H1 (cell line): Measurements from ENCODE around the gene TNXB. TPM values are rescaled to one million over a fixed set of nuclear protein-coding genes. Genes with fewer than 3 reads are reported as not detected.
A peak's percentile ranks its signal among the peaks of the same experiment; 100 is the strongest.

Experiments
- CTCF ChIA-PET: fragments of 300-600 bp; sonication (Branson Sonifier 250); formaldehyde crosslinking; loops from one replicate; lab custom pipeline; 2021; ENCODE audit not compliant: partially characterized antibody; lab: Charles Lee
- POLR2A ChIA-PET: fragments of 300-600 bp; sonication (Branson Sonifier 250); formaldehyde crosslinking; loops from one replicate; lab custom pipeline; 2021; ENCODE audit warnings: inconsistent platforms; ENCODE audit not compliant: partially characterized antibody; lab: Charles Lee
- DNase-seq, 2 experiments: peaks; one replicate each; pipeline versions ENCODE4 v3.0.0 to v3.0.0-alpha.2; 2010 to 2022; ENCODE audit warnings: low spot score in 2 of 2, low read depth in 1 of 2, mixed read lengths in 1 of 2
- FAIRE-seq: peaks from 2 replicates; lab custom pipeline; 2011; peaks lifted over from hg19 to GRCh38; lab: Jason Lieb, UNC
- H2AFZ ChIP-seq: 2 replicates; pipeline ENCODE4 v1.8.1; 2012; ENCODE audit warnings: low read length, inconsistent platforms
- H2AK5ac ChIP-seq: 2 replicates; pipeline ENCODE4 v1.6.1; 2013; ENCODE audit warnings: low read depth, low read length
- H2BK120ac ChIP-seq: replicated peaks from 2 replicates; pipeline ENCODE3; 2013; ENCODE audit warnings: low read depth, low read length, inconsistent platforms
- H2BK12ac ChIP-seq: 2 replicates; pipeline ENCODE4 v1.6.1; 2013; ENCODE audit warnings: low read depth, low read length
- H2BK15ac ChIP-seq: 2 replicates; pipeline ENCODE4 v1.6.1; 2013; ENCODE audit warnings: low read length
- H2BK20ac ChIP-seq: 2 replicates; pipeline ENCODE4 v1.6.1; 2013; ENCODE audit warnings: low read length
- H2BK5ac ChIP-seq: 2 replicates; pipeline ENCODE4 v1.6.1; 2013; ENCODE audit warnings: low read depth, low read length
- H3K14ac ChIP-seq: 2 replicates; pipeline ENCODE4 v1.6.1; 2013; ENCODE audit warnings: inconsistent platforms; ENCODE audit not compliant: insufficient read length
- H3K18ac ChIP-seq: 2 replicates; pipeline ENCODE4 v1.6.1; 2013; ENCODE audit warnings: low read length; ENCODE audit errors: extremely low read depth
- H3K23ac ChIP-seq: 2 replicates; pipeline ENCODE4 v1.6.1; 2013; ENCODE audit warnings: inconsistent platforms; ENCODE audit not compliant: insufficient read length
- H3K23me2 ChIP-seq: 2 replicates; pipeline ENCODE4 v1.6.1; 2013; ENCODE audit warnings: low read depth, low read length
- H3K27ac ChIP-seq: 2 replicates; pipeline ENCODE4 v1.6.1; 2011; ENCODE audit warnings: low read depth, low read length, inconsistent platforms
- H3K27me3 ChIP-seq, 4 experiments: replicated peaks in 1 of 4; 1 replicate in 1 of 4; 2 replicates in 3 of 4; pipeline versions ENCODE4 v1.6.1 to v1.8.1; 2011 to 2013; ENCODE audit warnings: low read length in 3 of 4, mild to moderate bottlenecking in 3 of 4, inconsistent platforms in 2 of 4, mixed read lengths in 2 of 4, moderate library complexity in 1 of 4; ENCODE audit not compliant: control insufficient read depth in 3 of 4, insufficient read depth in 3 of 4; ENCODE audit errors: extremely low read depth in 1 of 4
- H3K36me3 ChIP-seq, 4 experiments: 2 replicates each; pipeline versions ENCODE4 v1.6.1 to v1.8.1; 2011 to 2013; ENCODE audit warnings: mild to moderate bottlenecking in 4 of 4, low read length in 3 of 4, moderate library complexity in 2 of 4, control low read depth in 1 of 4, inconsistent platforms in 1 of 4; ENCODE audit not compliant: insufficient read depth in 4 of 4, control insufficient read depth in 2 of 4
- H3K4ac ChIP-seq: replicated peaks from 2 replicates; pipeline ENCODE3; 2013; ENCODE audit warnings: low read length, low read depth, mixed read lengths, inconsistent platforms; ENCODE audit not compliant: insufficient read length
- H3K4me1 ChIP-seq, 4 experiments: replicated peaks in 1 of 4; 1 replicate in 1 of 4; 2 replicates in 3 of 4; pipeline versions ENCODE4 v1.6.1 to v1.8.1; 2011 to 2013; ENCODE audit warnings: low read length in 3 of 4, inconsistent platforms in 2 of 4, mixed read lengths in 1 of 4; ENCODE audit not compliant: insufficient read depth in 4 of 4, control insufficient read depth in 3 of 4
- H3K4me2 ChIP-seq, 2 experiments: 2 replicates each; pipeline versions ENCODE4 v1.6.1 to v1.8.1; 2011 to 2013; ENCODE audit warnings: low read depth in 2 of 2, low read length in 2 of 2, control low read depth in 1 of 2, inconsistent platforms in 1 of 2, mild to moderate bottlenecking in 1 of 2; ENCODE audit not compliant: insufficient read depth in 1 of 2
- H3K4me3 ChIP-seq, 4 experiments: fragments of 200-600, 300-600 bp in 1 of 4; sonication (generic), shearing (Covaris generic), sonication (Bioruptor Twin) in 1 of 4; 2 replicates each; pipeline versions ENCODE4 v1.5.1 to v1.8.1; 2011 to 2016; ENCODE audit warnings: low read length in 4 of 4, low read depth in 3 of 4, control low read depth in 2 of 4, inconsistent platforms in 2 of 4, mild to moderate bottlenecking in 2 of 4, mixed read lengths in 1 of 4, moderate library complexity in 1 of 4; ENCODE audit not compliant: insufficient read depth in 2 of 4; ENCODE audit errors: extremely low read depth in 1 of 4
- H3K56ac ChIP-seq: replicated peaks from 2 replicates; pipeline ENCODE3; 2013; ENCODE audit warnings: low read depth, mild to moderate bottlenecking, mixed read lengths, low read length, inconsistent platforms; ENCODE audit not compliant: insufficient read length
- H3K79me1 ChIP-seq: 2 replicates; pipeline ENCODE4 v1.6.1; 2013; ENCODE audit warnings: low read depth, low read length, control low read depth
- H3K79me2 ChIP-seq, 2 experiments: 2 replicates each; pipeline versions ENCODE4 v1.6.1 to v1.8.1; 2012 to 2013; ENCODE audit warnings: low read length in 2 of 2, mild to moderate bottlenecking in 2 of 2, inconsistent platforms in 1 of 2; ENCODE audit not compliant: insufficient read depth in 2 of 2, control insufficient read depth in 1 of 2
- H3K9ac ChIP-seq, 4 experiments: replicated peaks in 1 of 4; 1 replicate in 1 of 4; 2 replicates in 3 of 4; pipeline versions ENCODE4 v1.6.1 to v1.8.1; 2011 to 2013; ENCODE audit warnings: low read depth in 3 of 4, low read length in 3 of 4, control low read depth in 2 of 4, mild to moderate bottlenecking in 2 of 4, moderate library complexity in 2 of 4, inconsistent platforms in 1 of 4; ENCODE audit errors: extremely low read depth in 1 of 4
- H3K9me3 ChIP-seq, 2 experiments: 2 replicates each; pipeline versions ENCODE4 v1.6.1 to v1.8.1; 2012 to 2013; ENCODE audit warnings: mild to moderate bottlenecking in 2 of 2, moderate library complexity in 2 of 2, control low read depth in 1 of 2, inconsistent platforms in 1 of 2, low read depth in 1 of 2, low read length in 1 of 2, mixed read lengths in 1 of 2; ENCODE audit not compliant: insufficient read depth in 2 of 2
- H4K20me1 ChIP-seq, 2 experiments: replicated peaks in 1 of 2; 2 replicates each; pipeline versions ENCODE3 to v1.8.1; 2011 to 2013; ENCODE audit warnings: inconsistent platforms in 2 of 2, low read length in 2 of 2, mild to moderate bottlenecking in 1 of 2; ENCODE audit not compliant: insufficient read depth in 2 of 2, control insufficient read depth in 1 of 2
- H4K5ac ChIP-seq: 2 replicates; pipeline ENCODE4 v1.6.1; 2013; ENCODE audit warnings: low read length, low read depth, mixed read lengths, inconsistent platforms; ENCODE audit not compliant: insufficient read length
- H4K8ac ChIP-seq: 2 replicates; pipeline ENCODE4 v1.8.0; 2013; ENCODE audit warnings: mild to moderate bottlenecking, moderate library complexity, low read length, inconsistent platforms; ENCODE audit not compliant: insufficient read depth; ENCODE audit errors: extremely low read depth
- H4K91ac ChIP-seq: replicated peaks from 2 replicates; pipeline ENCODE3; 2013; ENCODE audit warnings: low read length, mixed read lengths, inconsistent platforms; ENCODE audit not compliant: insufficient read length
- BACH1 ChIP-seq: IDR thresholded peaks from 2 replicates; pipeline ENCODE4 v1.6.1; 2012; ENCODE audit warnings: low read length, improper control_type of control experiment
- CBX5 ChIP-seq: fragments of 300-800, 300-1000 bp; sonication (generic); IDR thresholded peaks from 2 replicates; pipeline ENCODE4 v1.7.1; 2016; ENCODE audit warnings: antibody characterized with exemption, low read length, low read depth
- E2F6 ChIP-seq: IDR thresholded peaks from 2 replicates; pipeline ENCODE4 v1.6.1; 2012; ENCODE audit warnings: inconsistent platforms
- KDM5A ChIP-seq: fragments of 200-600 bp; IDR thresholded peaks from 2 replicates; pipeline ENCODE4 v1.7.1; 2012; ENCODE audit warnings: mild to moderate bottlenecking, low read length, inconsistent platforms, mixed read lengths
- POLR2AphosphoS5 ChIP-seq: IDR thresholded peaks from 2 replicates; pipeline ENCODE4 v1.6.1; 2011; ENCODE audit warnings: low read depth, low read length
- RFX5 ChIP-seq: IDR thresholded peaks from 2 replicates; pipeline ENCODE4 v1.6.1; 2011; ENCODE audit warnings: low read depth, low read length, improper control_type of control experiment, borderline replicate concordance
- SAP30 ChIP-seq: fragments of 300-600 bp; sonication (generic); IDR thresholded peaks from 2 replicates; pipeline ENCODE4 v1.7.1; 2012; ENCODE audit warnings: low read length, moderate library complexity, mild to moderate bottlenecking, inconsistent platforms; ENCODE audit not compliant: insufficient read depth, insufficient replicate concordance
- TAF1 ChIP-seq: IDR thresholded peaks from 2 replicates; pipeline ENCODE4 v1.6.1; 2011; ENCODE audit warnings: mild to moderate bottlenecking, low read depth, low read length
- TBP ChIP-seq: IDR thresholded peaks from 2 replicates; pipeline ENCODE4 v1.6.1; 2011; ENCODE audit warnings: low read depth, low read length, improper control_type of control experiment
- WGBS, 2 experiments: shearing (Covaris generic) in 1 of 2; methylation state at CpG; one replicate each; pipeline versions ENCODE4 v1.1.6 to v1.1.7; 2013 to 2015; ENCODE audit warnings: low lambda C conversion rate in 2 of 2, mixed read lengths in 2 of 2, inconsistent platforms in 1 of 2, low coverage in 1 of 2, missing lambda C conversion rate in 1 of 2; ENCODE audit not compliant: insufficient replicate concordance in 2 of 2, insufficient coverage in 1 of 2, insufficient read length in 1 of 2; ENCODE audit errors: extremely low coverage in 1 of 2, missing lambda C conversion rate in 1 of 2; 5-methylcytosine and 5-hydroxymethylcytosine counted together
- polyA plus RNA-seq, 7 experiments: library from polyadenylated mRNA; depleted of rRNA in 3 of 7; stranded (reverse) in 5 of 7; unstranded in 2 of 7; fragments of >200 nt in 5 of 7; fragments of 200-250 nt in 2 of 7; gene quantifications; 1 replicate in 5 of 7; 2 replicates in 1 of 7; 4 replicates in 1 of 7; pipeline versions ENCODE4 v1.2.1 to v1.2.3, GENCODE V29; 2011 to 2013; ENCODE audit warnings: missing spikeins in 2 of 7, mixed read lengths in 2 of 7
- total RNA-seq: library from RNA; stranded (reverse); fragmentation: NEBNext Ultra II Directional; extraction: Animal tissue kit (Norgen Biotek cat#: 25700); gene quantifications from 2 replicates; pipeline ENCODE4 v1.2.1, GENCODE V29; 2021

The TNXB gene
- total and polyA plus RNA-seq, 2 of the 8 experiments (the other 6 are each of a cell fraction or from before 2014, with no cell fraction given) = 3.1 to 4.8 TPM

DNA sequence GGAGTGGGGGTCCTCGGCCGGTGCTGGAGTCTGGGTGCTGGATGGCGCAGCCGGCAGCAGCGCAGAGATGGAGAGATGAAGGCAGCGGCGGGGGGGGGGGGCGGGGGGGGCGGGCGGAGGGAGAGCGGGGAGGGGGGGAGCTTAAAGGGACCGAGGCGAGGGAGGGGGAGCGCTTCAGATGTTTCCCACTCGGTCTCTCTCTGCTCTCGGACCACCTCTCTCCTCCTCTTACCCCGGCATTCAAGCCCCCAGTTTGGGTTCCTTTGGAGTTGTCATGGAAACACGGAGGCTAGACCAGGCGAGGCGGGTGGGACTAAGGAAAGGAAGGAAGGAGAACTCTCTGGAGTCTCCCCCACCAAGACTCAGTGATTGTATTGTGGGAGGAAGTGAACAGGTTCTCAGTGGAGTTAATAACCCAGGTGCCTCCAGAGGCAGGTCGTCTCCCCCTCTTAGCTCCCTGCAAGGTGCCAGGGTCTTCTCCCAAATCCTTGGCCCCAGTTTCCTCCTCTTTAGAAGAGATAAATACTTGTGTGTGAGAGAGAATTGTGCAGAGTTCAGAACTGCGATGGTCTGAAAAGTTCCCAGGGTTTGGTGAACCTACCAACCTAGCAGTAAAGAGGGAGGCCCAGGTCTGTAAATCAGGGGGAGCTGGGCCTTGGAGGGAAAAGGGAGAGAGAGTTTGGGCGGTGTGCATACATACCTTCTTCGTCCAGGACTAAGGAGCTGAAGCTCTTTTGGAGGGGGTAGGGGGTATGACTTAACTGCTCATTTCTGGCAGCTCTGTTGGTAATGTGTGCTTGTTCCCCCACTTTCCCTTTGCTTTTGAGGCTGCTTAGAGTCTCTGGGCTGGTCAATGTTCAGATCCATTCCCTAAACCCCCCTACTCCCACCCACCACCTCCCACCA is 43.0 kb upstream of the TNXB start, which contains the start of gene PRRT1:
Gene PRRT1 (minus strand): TSS at position 77 of the 906 bp plus-strand sequence. CDS start 112 bp downstream, outside the sequence.
- H2BK12ac ChIP-seq = no peak within 1 kb of the TSS; the same call in 1 of the 2 replicates
- no peak within 1 kb of the TSS for H2AFZ ChIP-seq
- no peak within 1 kb of the TSS for H3K14ac ChIP-seq
- H3K79me2 ChIP-seq = peaks cover 0 to 5% of the 10 kb centered on the region in 2 experiments; a peak in 1 of 4 replicates
- H3K9ac ChIP-seq = peak within 1 kb of the TSS in 1 of 4 experiments; percentile 19; a peak in 3 of 7 replicates
- H3K27me3 ChIP-seq = peaks cover 4 to 41% (median 37%) of the 10 kb centered on the region in 4 experiments
- ChIA-PET CTCF (interaction anchor here (1.0 to 4.7 kb wide), 9 partner anchors 11 to 44 kb away, joined by 3 to 23 read pairs (median 5); partner anchors contain the start of genes ATF6B and EGFL8), POLR2A (interaction anchor here (0.7 to 4.7 kb wide), 22 partner anchors 9 to 81 kb away, joined by 3 to 30 read pairs (median 4); partner anchors contain the start of genes ATF6B, EGFL8, FKBPL and GPSM3)
- H3K36me3 ChIP-seq = peaks cover 2 to 4% (median 4%) of the 10 kb centered on the region in 4 experiments; a peak in 4 of 8 replicates
- peak within 1 kb of the TSS; percentile 94 to 100 for H3K4me2 ChIP-seq
- H2BK20ac ChIP-seq = 0 out of 2 replicates have a peak within 1 kb of the TSS, but pooled peaks have one; percentile 21
- DNase-seq (peak in 1 of 2 experiments; percentile 51), FAIRE-seq (no peak)
- H3K23me2 ChIP-seq = peaks cover 25% of the 10 kb centered on the region
- no peak within 1 kb of the TSS for H3K23ac ChIP-seq
- H4K91ac ChIP-seq = peak within 1 kb of the TSS; percentile 18
- 15% methylated on average over 9 of the region's 24 CpGs; no CpG with 5 or more reads in 1 of the 2 experiments for WGBS, 2 experiments
- no peak within 1 kb of the TSS for H4K8ac ChIP-seq
- H3K18ac ChIP-seq = peak within 1 kb of the TSS; percentile 62; the same call in 1 of the 2 replicates
- no peak within 1 kb of the TSS for H2BK120ac ChIP-seq
- H2BK5ac ChIP-seq = peak within 1 kb of the TSS; percentile 44; the same call in 1 of the 2 replicates
- H2AK5ac ChIP-seq = no peak within 1 kb of the TSS; the same call in 1 of the 2 replicates
- no peaks in the 10 kb centered on the region for H4K20me1 ChIP-seq
- no peaks in the 10 kb centered on the region for H3K9me3 ChIP-seq
- H4K5ac ChIP-seq = no peak within 1 kb of the TSS
- peak within 1 kb of the TSS; percentile 10 for H3K4ac ChIP-seq
- no peak within 1 kb of the TSS for H3K56ac ChIP-seq
- H2BK15ac ChIP-seq = peak within 1 kb of the TSS; percentile 98; the same call in 1 of the 2 replicates
- 0 out of 2 replicates have a peak, but pooled peaks cover 3% of the 10 kb centered on the region for H3K79me1 ChIP-seq
- H3K27ac ChIP-seq = no peak within 1 kb of the TSS
- peak within 1 kb of the TSS; percentile 77 to 98 (median 92); a peak in 7 of 8 replicates for H3K4me3 ChIP-seq
- peaks cover 13 to 36% (median 16%) of the 10 kb centered on the region in 4 experiments for H3K4me1 ChIP-seq
- TF ChIP-seq POLR2AphosphoS5 (no peak), CBX5 (no peak), SAP30 (no peak), E2F6 (no peak), KDM5A (no peak), TAF1 (no peak), BACH1 (no peak), TBP (no peak), RFX5 (no peak)
